B cell (primary cell): ENCODE results near the gene IPO5.

Experiments used
- CTCF ChIP-seq: fragments of 200-600 bp; IDR thresholded peaks from one replicate; pipeline ENCODE4 v1.8.0; 2022; ENCODE audit warnings: antibody characterized with exemption, mild to moderate bottlenecking
- EZH2 ChIP-seq: IDR thresholded peaks from 2 replicates; pipeline ENCODE4 v1.6.1; 2012; ENCODE audit warnings: borderline replicate concordance, low read depth, mild to moderate bottlenecking, moderate library complexity, low read length; ENCODE audit not compliant: insufficient read depth, poor library complexity, severe bottlenecking

- no peak for TF ChIP-seq CTCF
- TF ChIP-seq EZH2, result no peak
These were observed 20.8 kb upstream of the IPO5 start for GRCh38 chr13:97932647-97933046.
